SK-N-SH treated with all-trans-retinoic acid at 6 μM for 48 hours (cell line): Measurements from ENCODE around the gene VCAN.
A peak's percentile ranks its signal among the peaks of the same experiment; 100 is the strongest.

ENCODE experiments used
- ATAC-seq: fragments of 200-7000 bp; cut with Tn5 transposase; 3 replicates; pipeline ENCODE4 v1.9.1; 2020; ENCODE audit warnings: mild to moderate bottlenecking, moderate library complexity
- ARNTL ChIP-seq: fragments of 450-650 bp; formaldehyde crosslinking; IDR thresholded peaks from 2 replicates; pipeline ENCODE4 v1.5.0; 2020; ENCODE audit warnings: low read depth, mild to moderate bottlenecking, moderate library complexity, borderline replicate concordance
- CREB5 ChIP-seq: fragments of 250-450 bp; sonication (Bioruptor Pico); IDR thresholded peaks from 2 replicates; pipeline ENCODE4 v1.5.1; 2020; ENCODE audit warnings: low read depth, mild to moderate bottlenecking, moderate library complexity
- CSDC2 ChIP-seq: fragments of 250-450 bp; sonication (Bioruptor Pico); IDR thresholded peaks from 2 replicates; pipeline ENCODE4 v1.5.0; 2020; ENCODE audit warnings: mild to moderate bottlenecking, moderate library complexity
- CSRNP3 ChIP-seq: fragments of 250-450 bp; sonication (Bioruptor Pico); IDR thresholded peaks from 2 replicates; pipeline ENCODE4 v1.5.1; 2021; ENCODE audit warnings: mild to moderate bottlenecking, moderate library complexity
- ESRRG ChIP-seq: fragments of 250-450 bp; sonication (Bioruptor Pico); IDR thresholded peaks from 2 replicates; pipeline ENCODE4 v1.6.1; 2021; ENCODE audit warnings: mild to moderate bottlenecking
- GLIS3 ChIP-seq: fragments of 250-450 bp; sonication (Bioruptor Pico); IDR thresholded peaks from 2 replicates; pipeline ENCODE4 v1.5.0; 2020; ENCODE audit warnings: mild to moderate bottlenecking, moderate library complexity
- ISL1 ChIP-seq: fragments of 250-450 bp; sonication (Bioruptor Pico); IDR thresholded peaks from 2 replicates; pipeline ENCODE4 v2.1.2; 2022; ENCODE audit warnings: mild to moderate bottlenecking, moderate library complexity
- PATZ1 ChIP-seq: fragments of 250-450 bp; sonication (Bioruptor Pico); IDR thresholded peaks from 2 replicates; pipeline ENCODE4 v1.8.0; 2020; ENCODE audit warnings: mild to moderate bottlenecking, moderate library complexity, borderline replicate concordance
- POU6F1 ChIP-seq: fragments of 250-450 bp; sonication (Bioruptor Pico); IDR thresholded peaks from 2 replicates; pipeline ENCODE4 v1.8.0; 2021; ENCODE audit warnings: low read depth, mild to moderate bottlenecking, moderate library complexity, borderline replicate concordance
- PPARA ChIP-seq: fragments of 250-450 bp; sonication (Bioruptor Pico); IDR thresholded peaks from 2 replicates; pipeline ENCODE4 v1.5.0; 2020; ENCODE audit warnings: mild to moderate bottlenecking, borderline replicate concordance
- RARB ChIP-seq: fragments of 250-450 bp; sonication (Bioruptor Pico); IDR thresholded peaks from 2 replicates; pipeline ENCODE4 v1.8.0; 2021; ENCODE audit warnings: mild to moderate bottlenecking, moderate library complexity
- SNAI2 ChIP-seq: fragments of 250-450 bp; sonication (Bioruptor Pico); IDR thresholded peaks from 2 replicates; pipeline ENCODE4 v1.5.0; 2020; ENCODE audit warnings: mild to moderate bottlenecking, moderate library complexity
- TCF4 ChIP-seq: fragments of 250-450 bp; sonication (Bioruptor Pico); IDR thresholded peaks from 2 replicates; pipeline ENCODE4 v1.8.0; 2021; ENCODE audit warnings: mild to moderate bottlenecking, moderate library complexity, borderline replicate concordance
- TOX ChIP-seq: fragments of 250-450 bp; sonication (Bioruptor Pico); IDR thresholded peaks from 2 replicates; pipeline ENCODE4 v1.8.0; 2021; ENCODE audit warnings: mild to moderate bottlenecking, moderate library complexity, borderline replicate concordance
- TSHZ2 ChIP-seq: fragments of 250-450 bp; sonication (Bioruptor Pico); IDR thresholded peaks from 2 replicates; pipeline ENCODE4 v1.5.0; 2020; ENCODE audit warnings: mild to moderate bottlenecking, moderate library complexity
- ZC3H10 ChIP-seq: fragments of 250-450 bp; sonication (Bioruptor Pico); IDR thresholded peaks from 2 replicates; pipeline ENCODE4 v1.5.1; 2021; ENCODE audit warnings: mild to moderate bottlenecking, moderate library complexity
- ZFP3 ChIP-seq: fragments of 250-450 bp; sonication (Bioruptor Pico); IDR thresholded peaks from 2 replicates; pipeline ENCODE4 v1.5.0; 2020; ENCODE audit warnings: mild to moderate bottlenecking, moderate library complexity
- ZFP30 ChIP-seq: fragments of 450-650 bp; formaldehyde crosslinking; IDR thresholded peaks from 2 replicates; pipeline ENCODE4 v1.5.0; 2022; ENCODE audit warnings: mild to moderate bottlenecking, moderate library complexity
- ZNF565 ChIP-seq: fragments of 450-650 bp; formaldehyde crosslinking; conservative IDR thresholded peaks from 2 replicates; pipeline ENCODE4 v1.5.0; 2020; ENCODE audit warnings: low read depth, mild to moderate bottlenecking, moderate library complexity
- ZNF8 ChIP-seq: fragments of 450-650 bp; formaldehyde crosslinking; IDR thresholded peaks from 2 replicates; pipeline ENCODE4 v1.5.0; 2020; ENCODE audit warnings: mild to moderate bottlenecking, moderate library complexity

Gene VCAN

GRCh38 chr5:83510260-83510659, 38.7 kb downstream of the VCAN start:
- peak; percentile 79 for TF ChIP-seq ISL1 (CRISPR knock-in tag)
- TF ChIP-seq ZFP3 = no peak
- no peak for TF ChIP-seq TOX (CRISPR knock-in tag)
- TF ChIP-seq, all 23 proteins: peak for 1
- peak; percentile 39; the same call in 2 of the 3 replicates for ATAC-seq

GRCh38 chr5:83512061-83512745, 40.7 kb downstream of the VCAN start:
- TF ChIP-seq PPARA (CRISPR knock-in tag) (no peak), CSDC2 (CRISPR knock-in tag) (no peak), POU6F1 (CRISPR knock-in tag) (no peak), ZNF8 (CRISPR knock-in tag) (no peak), ARNTL (CRISPR knock-in tag) (no peak), GLIS3 (no peak), TCF4 (no peak), ESRRG (CRISPR knock-in tag) (no peak), ISL1 (CRISPR knock-in tag) (no peak), PATZ1 (CRISPR knock-in tag) (no peak), TSHZ2 (CRISPR knock-in tag) (no peak), ZNF565 (CRISPR knock-in tag) (no peak), CSRNP3 (no peak), CREB5 (CRISPR knock-in tag) (no peak), RARB (CRISPR knock-in tag) (no peak), TOX (CRISPR knock-in tag) (no peak), SNAI2 (CRISPR knock-in tag) (no peak)
- ATAC-seq = no peak

- no peak for TF ChIP-seq ISL1 (CRISPR knock-in tag)
- no peak for TF ChIP-seq PATZ1 (CRISPR knock-in tag)
- no peak for TF ChIP-seq ZNF8 (CRISPR knock-in tag)
- no peak for TF ChIP-seq POU6F1 (CRISPR knock-in tag)
- no peak for TF ChIP-seq ESRRG (CRISPR knock-in tag)
- no peak for TF ChIP-seq PPARA (CRISPR knock-in tag)
- no peak for TF ChIP-seq ZFP30
- TF ChIP-seq TOX (CRISPR knock-in tag) = no peak
- TF ChIP-seq ZC3H10 (CRISPR knock-in tag) = no peak
- TF ChIP-seq CSDC2 (CRISPR knock-in tag) = no peak
- ATAC-seq = no peak
Measured at GRCh38 chr5:83513081-83513480, 41.5 kb downstream of the VCAN start.
